B cell (primary cell): ENCODE measurements around the gene CWC25. TPM values are rescaled to one million over a fixed set of nuclear protein-coding genes. Genes with fewer than 3 reads are reported as not detected.
A peak's percentile ranks its signal among the peaks of the same experiment; 100 is the strongest.

ENCODE experiments used
- ATAC-seq: fragments of 200-7000 bp; cut with Tn5 transposase; one replicate; pipeline ENCODE4 v1.10.0; 2021; ENCODE audit warnings: low read depth, mild to moderate bottlenecking, moderate number of reproducible peaks, moderate library complexity
- CTCF ChIA-PET: fragments of 350-600 bp; sonication (Branson Sonifier 250); formaldehyde crosslinking; loops from one replicate; lab custom pipeline; 2021; ENCODE audit warnings: antibody characterized with exemption, inconsistent platforms; lab: Charles Lee
- POLR2A ChIA-PET: fragments of 350-600 bp; sonication (Branson Sonifier 250); formaldehyde crosslinking; loops from one replicate; lab custom pipeline; 2021; ENCODE audit warnings: antibody characterized with exemption; lab: Charles Lee
- DNase-seq: peaks from one replicate; pipeline ENCODE4 v3.0.0; 2013
- H2AFZ ChIP-seq: 2 replicates; pipeline ENCODE4 v1.6.1; 2012; ENCODE audit warnings: mild to moderate bottlenecking, low read depth, low read length; ENCODE audit not compliant: insufficient read depth, poor library complexity, severe bottlenecking
- H3K27ac ChIP-seq, 2 donors: 1 replicate in 1 of 2; 2 replicates in 1 of 2; pipeline ENCODE4 v1.5.1; 2012 to 2013; ENCODE audit warnings: low read length in 2 of 2, mild to moderate bottlenecking in 2 of 2, moderate library complexity in 1 of 2
- H3K27me3 ChIP-seq, 4 experiments: fragments of 200-600 bp in 1 of 4; sonication (generic) in 1 of 4; replicated peaks in 1 of 4; 1 replicate in 2 of 4; 2 replicates in 2 of 4; pipeline versions ENCODE4 v1.6.1 to v1.7.0; 2013 to 2016; ENCODE audit warnings: low read length in 3 of 4, mild to moderate bottlenecking in 2 of 4, mixed read lengths in 1 of 4, moderate library complexity in 1 of 4; ENCODE audit not compliant: insufficient read depth in 4 of 4, control insufficient read depth in 3 of 4; ENCODE audit errors: control extremely low read depth in 1 of 4
- H3K36me3 ChIP-seq, 2 experiments: replicated peaks in 1 of 2; 1 replicate in 1 of 2; 2 replicates in 1 of 2; pipeline versions ENCODE4 v1.6.1 to v1.7.1; 2013; ENCODE audit warnings: low read length in 1 of 2; ENCODE audit not compliant: insufficient read depth in 2 of 2, control insufficient read depth in 1 of 2; ENCODE audit errors: control extremely low read depth in 1 of 2, extremely low read depth in 1 of 2
- H3K4me1 ChIP-seq, 2 donors: fragments of 200-600 bp in 1 of 2; sonication (generic) in 1 of 2; 1 replicate in 1 of 2; 2 replicates in 1 of 2; pipeline versions ENCODE4 v1.5.1 to v1.6.1; 2013 to 2017; ENCODE audit warnings: low read length in 2 of 2; ENCODE audit not compliant: control insufficient read depth in 2 of 2, insufficient read depth in 2 of 2
- H3K4me2 ChIP-seq: replicated peaks from 2 replicates; pipeline ENCODE3; 2012; ENCODE audit warnings: mild to moderate bottlenecking, low read depth, low read length; ENCODE audit not compliant: poor library complexity, severe bottlenecking
- H3K4me3 ChIP-seq, 5 experiments: fragments of 200-600 bp in 1 of 5; sonication (generic) in 1 of 5; 1 replicate in 3 of 5; 2 replicates in 2 of 5; pipeline versions ENCODE4 v1.5.1 to v1.7.0; 2011 to 2016; ENCODE audit warnings: low read length in 4 of 5, mild to moderate bottlenecking in 4 of 5, low read depth in 2 of 5, control low read depth in 1 of 5, moderate library complexity in 1 of 5; ENCODE audit not compliant: insufficient read depth in 1 of 5; ENCODE audit errors: control extremely low read depth in 1 of 5, extremely low read depth in 1 of 5
- H3K79me2 ChIP-seq: fragments of 200-600 bp; sonication (generic); one replicate; pipeline ENCODE4 v1.6.0; 2016; ENCODE audit warnings: low read length; ENCODE audit not compliant: control insufficient read depth, insufficient read depth
- H3K9ac ChIP-seq: fragments of 200-600 bp; sonication (generic); 2 replicates; pipeline ENCODE4 v1.6.1; 2017; ENCODE audit warnings: mild to moderate bottlenecking, low read length, moderate library complexity
- H3K9me3 ChIP-seq, 3 donors: one replicate each; pipeline versions ENCODE4 v1.6.1 to v1.7.1; 2013; ENCODE audit warnings: low read length in 2 of 3; ENCODE audit not compliant: control insufficient read depth in 2 of 3, insufficient read depth in 1 of 3; ENCODE audit errors: control extremely low read depth in 1 of 3
- H4K20me1 ChIP-seq: 2 replicates; pipeline ENCODE4 v1.6.0; 2012; ENCODE audit warnings: mild to moderate bottlenecking, low read length; ENCODE audit not compliant: insufficient read depth, control insufficient read depth, poor library complexity, severe bottlenecking
- H3K27ac Mint-ChIP-seq: one replicate; pipeline ENCODE4 v1.8.0; 2021; ENCODE audit warnings: mixed read lengths
- H3K27me3 Mint-ChIP-seq: one replicate; pipeline ENCODE4 v1.8.0; 2021; ENCODE audit warnings: mixed read lengths
- H3K4me1 Mint-ChIP-seq: one replicate; pipeline ENCODE4 v1.8.0; 2021; ENCODE audit warnings: mixed read lengths
- H3K4me3 Mint-ChIP-seq: one replicate; pipeline ENCODE4 v1.8.0; 2021; ENCODE audit warnings: mixed read lengths
- H3K9me3 Mint-ChIP-seq: one replicate; pipeline ENCODE4 v1.8.0; 2022; ENCODE audit warnings: mixed read lengths; ENCODE audit not compliant: insufficient read depth
- EZH2 ChIP-seq: IDR thresholded peaks from 2 replicates; pipeline ENCODE4 v1.6.1; 2012; ENCODE audit warnings: borderline replicate concordance, low read depth, mild to moderate bottlenecking, moderate library complexity, low read length; ENCODE audit not compliant: insufficient read depth, poor library complexity, severe bottlenecking
- WGBS: methylation state at CpG from one replicate; pipeline ENCODE4 v1.1.5; 2013; ENCODE audit warnings: missing lambda C conversion rate; ENCODE audit not compliant: insufficient coverage; 5-methylcytosine and 5-hydroxymethylcytosine counted together
- intact Hi-C: fragments of 100-400 bp; cut with micrococcal nuclease; formaldehyde crosslinking; loops from one replicate; pipeline ENCODE4 v1.10.0; 2022
- polyA plus RNA-seq: library from polyadenylated mRNA; depleted of rRNA; stranded (reverse); fragments of >200 nt; gene quantifications from 2 replicates; pipeline ENCODE4 v1.2.3, GENCODE V29; 2012
- total RNA-seq, 2 donors: library from RNA; stranded (reverse); fragments of 120-200 nt in 1 of 2; gene quantifications; 1 replicate in 1 of 2; 2 replicates in 1 of 2; pipeline versions ENCODE4 v1.2.3 to v1.2.4, GENCODE V29; 2013 to 2022
- TF ChIP-seq, protein P1 (sequence below): fragments of 200-600 bp; IDR thresholded peaks from one replicate; pipeline ENCODE4 v1.8.0; 2022; ENCODE audit warnings: antibody characterized with exemption, mild to moderate bottlenecking

CWC25 gene
- total and polyA plus RNA-seq, 2 donors (not counting 1 experiment from before 2014, with no cell fraction given): 39.3 to 40.8 TPM

DNA sequence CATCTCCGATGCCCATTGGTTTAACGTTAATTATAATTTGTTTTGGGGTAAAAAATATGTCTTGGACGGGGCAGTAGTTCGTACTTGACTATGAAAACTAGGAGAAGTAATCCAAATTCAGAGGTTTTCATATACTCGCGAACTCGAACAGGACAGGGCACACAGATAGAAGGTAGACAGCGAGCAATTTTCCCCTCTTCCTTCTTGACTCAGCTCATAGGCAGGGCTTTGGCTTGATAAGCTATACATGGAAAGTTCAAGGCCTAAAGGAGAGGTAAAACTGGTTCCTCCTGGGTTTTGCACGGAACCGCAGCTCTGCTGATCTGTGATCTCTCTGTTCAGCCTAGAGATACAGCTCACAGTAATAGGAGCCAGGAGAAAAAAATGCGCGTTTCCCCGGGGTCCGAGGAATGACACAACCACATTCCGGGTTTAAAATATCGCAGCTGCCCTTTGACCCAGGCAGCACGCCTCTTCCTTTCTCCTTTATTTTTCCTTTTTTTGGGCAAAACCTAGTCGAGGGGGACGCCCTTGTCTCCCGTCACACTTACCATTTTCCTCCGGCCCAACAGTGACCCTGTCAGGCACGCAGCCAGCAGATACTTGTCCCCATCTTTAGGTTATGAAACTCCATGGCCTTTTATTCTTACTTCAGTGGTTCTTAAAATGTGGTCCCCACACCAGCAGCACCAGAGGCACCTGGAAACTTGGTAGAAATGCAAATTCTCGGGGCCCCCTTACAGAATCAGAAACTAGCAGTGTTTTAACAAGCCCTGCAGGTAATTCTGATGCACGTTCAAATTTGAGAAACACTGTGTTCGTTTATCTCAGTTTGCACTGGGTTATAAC is 43.1 kb upstream of the CWC25 start:
- peaks cover 42 to 55% of the 10 kb centered on the region in 2 donors for H3K4me1 ChIP-seq
- no peaks in the 10 kb centered on the region for H3K27me3 Mint-ChIP-seq
- no peaks in the 10 kb centered on the region for H3K9me3 Mint-ChIP-seq
- peak overlapping the region; percentile 97 for H3K4me2 ChIP-seq
- peaks cover 57% of the 10 kb centered on the region for H3K4me1 Mint-ChIP-seq
- peak overlapping the region; percentile 49 for H2AFZ ChIP-seq
- H3K27ac Mint-ChIP-seq: peak overlapping the region; percentile 99
- peaks cover 29% of the 10 kb centered on the region for H4K20me1 ChIP-seq
- CTCF ChIA-PET: interaction anchor here (0.6 to 5.5 kb wide), 17 partner anchors 9 to 1473 kb away, joined by 3 to 50 read pairs (median 4); partner anchors contain the start of genes CWC25, PLXDC1, PSMB3 and RPL23
- TF ChIP-seq, protein P1, sequence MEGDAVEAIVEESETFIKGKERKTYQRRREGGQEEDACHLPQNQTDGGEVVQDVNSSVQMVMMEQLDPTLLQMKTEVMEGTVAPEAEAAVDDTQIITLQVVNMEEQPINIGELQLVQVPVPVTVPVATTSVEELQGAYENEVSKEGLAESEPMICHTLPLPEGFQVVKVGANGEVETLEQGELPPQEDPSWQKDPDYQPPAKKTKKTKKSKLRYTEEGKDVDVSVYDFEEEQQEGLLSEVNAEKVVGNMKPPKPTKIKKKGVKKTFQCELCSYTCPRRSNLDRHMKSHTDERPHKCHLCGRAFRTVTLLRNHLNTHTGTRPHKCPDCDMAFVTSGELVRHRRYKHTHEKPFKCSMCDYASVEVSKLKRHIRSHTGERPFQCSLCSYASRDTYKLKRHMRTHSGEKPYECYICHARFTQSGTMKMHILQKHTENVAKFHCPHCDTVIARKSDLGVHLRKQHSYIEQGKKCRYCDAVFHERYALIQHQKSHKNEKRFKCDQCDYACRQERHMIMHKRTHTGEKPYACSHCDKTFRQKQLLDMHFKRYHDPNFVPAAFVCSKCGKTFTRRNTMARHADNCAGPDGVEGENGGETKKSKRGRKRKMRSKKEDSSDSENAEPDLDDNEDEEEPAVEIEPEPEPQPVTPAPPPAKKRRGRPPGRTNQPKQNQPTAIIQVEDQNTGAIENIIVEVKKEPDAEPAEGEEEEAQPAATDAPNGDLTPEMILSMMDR: no peak
- TF ChIP-seq EZH2: no peak
- DNase-seq (peak; percentile 61), ATAC-seq (no peak)
- intact Hi-C loops: loop anchor here (1.0 kb wide), 1 partner anchor 56 kb away; no protein-coding TSS in a partner anchor
- peak overlapping the region; percentile 99 for H3K9ac ChIP-seq
- POLR2A ChIA-PET: interaction anchor here (0.7 to 4.8 kb wide), 8 partner anchors 15 to 1705 kb away, joined by 4 to 91 read pairs (median 6); partner anchors contain the start of genes PSMB3 and RPL23
- no peaks in the 10 kb centered on the region for H3K27me3 ChIP-seq
- H3K27ac ChIP-seq: peak overlapping the region; percentile 78 to 87
- peak overlapping the region; percentile 43 to 100 (median 100) for H3K4me3 ChIP-seq
- no peaks in the 10 kb centered on the region for H3K9me3 ChIP-seq
- H3K79me2 ChIP-seq: peaks cover 32% of the 10 kb centered on the region
- H3K36me3 ChIP-seq: no peaks in the 10 kb centered on the region
- 12% methylated on average over 17 of the region's 25 CpGs for WGBS
- peak overlapping the region; percentile 99 for H3K4me3 Mint-ChIP-seq
